ENCODE measurements around the gene SLC13A3. TPM values are rescaled to one million over a fixed set of nuclear protein-coding genes. Genes with fewer than 3 reads are reported as not detected.
"Not testable (repeated sequence)": the region's sequence is repeated elsewhere in the genome, so short reads cannot be mapped to it uniquely, and the experiment has no call there.

SLC13A3 gene
- total RNA-seq, 1 donor from 2014 or later = 0.12 TPM

GRCh38 chr20:46681032-46681854 is 30.0 kb upstream of the SLC13A3 start:
- intact Hi-C loops (cut with micrococcal nuclease) = loop anchor here (1.0 to 10.0 kb wide), 7 partner anchors 8 to 1716 kb away; partner anchors contain the start of genes STK4, TOMM34 and TP53RK

GRCh38 chr20:46680684-46681031 is 29.4 kb upstream of the SLC13A3 start:
- intact Hi-C loops (cut with micrococcal nuclease) = loop anchor here (1.0 to 10.0 kb wide), 7 partner anchors 9 to 1716 kb away; partner anchors contain the start of genes STK4, TOMM34 and TP53RK

- intact Hi-C loops (cut with micrococcal nuclease) = no loop called here
These were observed 27.3 kb upstream of the SLC13A3 start for GRCh38 chr20:46678516-46678915.

GRCh38 chr20:46677608-46678007 is 26.3 kb upstream of the SLC13A3 start:
- intact Hi-C loops (cut with micrococcal nuclease) = no loop called here

- intact Hi-C loops (cut with micrococcal nuclease) = not testable (repeated sequence)
These were observed 25.5 kb upstream of the SLC13A3 start for GRCh38 chr20:46676649-46677316.

- intact Hi-C loops (cut with micrococcal nuclease) = no loop called here
These were observed 23.2 kb upstream of the SLC13A3 start for GRCh38 chr20:46674253-46675083.

- intact Hi-C loops (cut with micrococcal nuclease) = no loop called here
These were observed 22.4 kb upstream of the SLC13A3 start for GRCh38 chr20:46673394-46674252.

GRCh38 chr20:46672543-46673148 is 21.4 kb upstream of the SLC13A3 start:
- intact Hi-C loops (cut with micrococcal nuclease) = no loop called here

- intact Hi-C loops (cut with micrococcal nuclease) = no loop called here
These were observed 20.7 kb upstream of the SLC13A3 start for GRCh38 chr20:46671866-46672542.

GRCh38 chr20:46670585-46671584 is 19.6 kb upstream of the SLC13A3 start:
- intact Hi-C loops (cut with micrococcal nuclease) = no loop called here

GRCh38 chr20:46670228-46670584 is 18.9 kb upstream of the SLC13A3 start:
- intact Hi-C loops (cut with micrococcal nuclease) = no loop called here

- intact Hi-C loops (cut with micrococcal nuclease) = no loop called here
These were observed 15.7 kb upstream of the SLC13A3 start for GRCh38 chr20:46666818-46667515.

- intact Hi-C loops (cut with micrococcal nuclease) = no loop called here
These were observed 15.0 kb upstream of the SLC13A3 start for GRCh38 chr20:46666306-46666705.

- intact Hi-C loops (cut with micrococcal nuclease) = no loop called here
These were observed 14.3 kb upstream of the SLC13A3 start for GRCh38 chr20:46665602-46666001.

GRCh38 chr20:46663531-46663930 is 12.3 kb upstream of the SLC13A3 start:
- intact Hi-C loops (cut with micrococcal nuclease) = no loop called here

- intact Hi-C loops (cut with micrococcal nuclease) = no loop called here
These were observed 10.4 kb upstream of the SLC13A3 start for GRCh38 chr20:46661659-46662058.

- intact Hi-C loops (cut with micrococcal nuclease) = no loop called here
These were observed 9.2 kb upstream of the SLC13A3 start for GRCh38 chr20:46660487-46660886.

GRCh38 chr20:46657618-46658017 is 6.4 kb upstream of the SLC13A3 start:
- intact Hi-C loops (cut with micrococcal nuclease) = no loop called here

Data from T-helper 1 cell treated with Interleukin-12 subunit alpha and Interleukin-12 subunit beta and Interleukin-4 antibody, amounts not matched to agents 30 ng/mL and 1 ng/mL, for 36 hours (primary cell).